Measurements from ENCODE around the gene TMEM17.
A peak's percentile ranks its signal among the peaks of the same experiment; 100 is the strongest.

The TMEM17 gene

DNA sequence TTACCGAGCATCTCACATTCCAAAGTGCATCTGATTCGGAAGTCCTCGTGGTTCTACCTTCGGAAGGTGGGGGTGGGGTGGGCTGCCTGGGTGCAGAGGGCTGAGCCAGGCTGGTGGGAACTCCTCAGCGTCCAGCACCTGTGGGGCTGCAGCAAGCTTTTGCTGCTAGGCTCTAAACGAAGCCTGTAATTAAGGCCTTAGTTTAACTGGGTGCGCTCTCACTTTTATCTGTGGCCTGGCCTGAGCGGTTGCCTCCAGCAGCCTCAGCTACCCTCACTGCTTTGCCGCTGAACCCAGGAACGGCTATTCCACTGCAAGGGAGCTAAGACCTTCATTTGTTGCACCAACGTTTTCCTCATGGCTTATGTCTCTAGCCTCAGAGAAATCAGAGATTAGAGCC lies 48.4 kb downstream of the TMEM17 start:
- DNase-seq (ENCODE audit: low read depth in 2 of 2, low spot score in 1 of 2): no peak

DNA sequence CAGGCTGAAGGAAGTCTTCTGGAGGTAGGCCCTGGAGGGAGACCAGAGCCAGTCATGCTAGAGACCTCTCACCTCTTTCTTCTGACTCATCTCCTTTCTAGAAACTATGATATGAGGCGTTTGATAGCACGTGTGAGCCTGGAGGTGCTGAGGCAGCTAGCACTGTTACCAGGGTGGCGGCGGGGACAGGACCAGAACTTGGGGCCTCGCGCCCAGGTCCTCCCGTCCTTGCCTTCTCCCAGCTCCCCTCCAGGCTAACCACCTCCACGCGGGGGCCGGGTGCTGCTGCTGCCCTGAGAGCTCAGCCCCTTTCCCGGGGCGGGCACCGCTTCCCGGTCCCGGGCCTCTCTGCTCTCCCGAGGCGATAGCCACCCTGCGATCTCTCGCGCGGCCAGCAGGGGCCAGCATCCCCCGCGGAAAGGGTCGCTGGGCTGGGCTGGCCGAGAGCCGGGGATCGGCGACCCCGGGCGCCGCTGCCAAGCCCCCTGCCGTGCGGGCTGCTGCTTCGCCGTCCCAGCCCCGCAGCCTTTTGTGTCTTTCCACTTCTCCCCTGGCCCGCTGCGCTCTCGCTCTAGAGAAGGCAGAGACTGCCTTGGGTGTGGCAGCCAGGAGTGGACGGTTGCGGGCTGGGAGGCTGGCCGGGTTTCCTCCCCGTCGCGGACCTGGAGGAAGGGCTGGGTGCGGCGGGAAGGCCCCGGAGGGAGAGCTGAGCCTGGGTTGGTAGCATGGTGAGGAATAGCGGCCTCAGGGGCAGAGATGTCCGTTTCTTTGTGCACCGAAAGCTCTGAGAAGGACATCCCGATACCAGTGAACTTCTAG lies 49.1 kb downstream of the TMEM17 start:
- peak; percentile 16 to 40 for DNase-seq (ENCODE audit: low read depth in 2 of 2, low spot score in 1 of 2)

DNA sequence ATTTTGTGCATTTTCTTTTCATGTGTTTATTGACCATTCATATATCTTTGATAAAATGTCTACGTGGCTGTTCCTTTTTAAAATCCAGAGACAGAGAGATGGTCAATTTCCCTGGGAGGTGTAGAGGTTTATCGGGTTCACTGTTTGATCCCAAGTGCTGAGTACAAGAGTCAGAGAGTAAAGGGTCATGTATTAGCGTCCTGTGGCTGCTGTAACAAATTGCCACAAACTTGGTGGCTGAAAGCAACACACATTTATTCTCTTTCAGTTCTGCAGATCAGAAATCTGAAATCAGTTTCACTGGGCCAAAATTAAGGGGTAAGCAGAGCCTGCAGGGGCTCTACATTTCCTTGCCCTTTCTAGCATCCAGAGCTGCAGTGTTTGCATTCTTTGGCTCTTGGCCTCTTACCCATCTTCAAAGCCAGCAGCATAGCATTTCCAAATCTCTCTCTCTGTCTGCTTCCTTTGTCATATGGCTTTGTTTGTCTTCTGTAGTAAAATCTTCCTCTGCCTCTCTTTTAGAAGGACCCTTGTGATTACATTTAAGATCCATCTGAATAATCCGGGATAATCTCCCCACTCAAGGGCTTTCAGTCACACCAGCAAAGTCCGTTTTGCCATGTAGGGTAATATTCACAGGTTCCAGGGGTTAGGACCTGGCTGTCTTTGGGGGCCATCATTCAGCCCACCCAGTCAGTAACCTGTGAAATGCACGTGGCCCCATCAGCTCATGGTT lies 49.9 kb downstream of the TMEM17 start:
- DNase-seq (ENCODE audit: low read depth in 2 of 2, low spot score in 1 of 2): no peak

- no peak for DNase-seq (ENCODE audit: low read depth in 2 of 2, low spot score in 1 of 2)
Observed at GRCh38 chr2:62453955-62454354, 52.0 kb downstream of the TMEM17 start.

DNA sequence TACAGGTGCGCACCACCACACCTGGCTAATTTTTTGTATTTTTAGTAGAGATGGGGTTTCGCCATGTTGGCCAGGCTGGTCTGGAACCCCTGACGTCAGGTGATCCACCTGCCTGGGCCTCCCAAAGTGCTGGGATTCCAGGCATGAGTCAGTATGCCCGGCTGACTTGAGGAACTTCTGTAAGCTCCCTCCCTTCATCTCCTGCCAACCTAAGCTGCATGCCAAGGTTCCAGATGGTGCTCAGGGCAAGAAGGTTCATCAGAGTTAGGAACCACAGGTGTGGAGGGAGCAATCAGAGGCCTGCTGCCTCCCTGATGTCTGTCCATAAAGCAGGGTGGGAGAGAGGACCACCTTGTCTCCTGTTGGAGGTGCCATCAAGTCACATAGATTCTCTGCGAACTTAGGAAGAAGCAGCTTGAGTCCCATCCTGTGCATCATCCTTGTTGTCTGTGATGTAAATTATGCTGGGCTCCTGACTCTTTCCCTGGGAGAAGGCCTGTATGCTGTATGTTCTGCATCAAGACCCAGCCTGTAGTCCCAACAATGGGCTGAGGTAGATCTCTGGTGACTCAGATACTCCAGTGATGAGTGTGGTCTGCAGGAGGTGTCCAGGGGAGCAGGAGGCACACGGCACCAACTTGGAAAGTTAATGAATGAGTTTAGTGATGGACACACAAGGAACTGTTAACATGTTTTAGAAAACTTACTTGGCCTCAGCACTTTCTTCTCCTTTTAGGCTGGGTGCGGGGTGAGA lies 53.1 kb downstream of the TMEM17 start:
- no peak for DNase-seq (ENCODE audit: low read depth in 2 of 2, low spot score in 1 of 2)

DNA sequence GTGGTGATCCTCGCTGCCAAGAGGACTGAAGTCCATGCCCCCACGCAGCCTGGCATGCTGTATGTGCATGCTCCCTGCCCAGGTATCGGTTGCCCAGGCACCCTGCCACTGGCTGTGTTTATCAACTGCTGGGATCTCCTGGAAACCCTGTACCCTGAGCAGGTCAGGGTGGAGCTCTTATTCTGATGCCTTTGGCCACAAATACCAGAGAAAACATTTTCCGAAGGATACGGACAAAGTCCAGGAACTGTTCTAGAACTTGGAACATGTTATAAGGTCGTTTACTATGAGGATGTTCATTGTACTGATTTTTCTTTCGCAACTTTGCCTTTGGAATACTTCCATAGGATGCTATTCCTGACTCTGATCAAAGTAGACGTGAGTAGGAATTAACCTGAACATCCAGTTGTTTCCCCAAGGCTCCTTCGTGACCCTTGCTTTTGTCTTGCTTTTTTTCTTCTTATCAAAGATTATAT lies 55.2 kb downstream of the TMEM17 start:
- DNase-seq (ENCODE audit: low read depth in 2 of 2, low spot score in 1 of 2): no peak
